ENCODE data around the gene PUS10.

PUS10 gene

GRCh38 chr2:61023670-61024069 is 5.6 kb upstream of the PUS10 start:
- TF ChIP-seq GLIS3 (CRISPR knock-in tag; IDR thresholded peaks at IDR 0.05) (no peak), POU6F1 (CRISPR knock-in tag; IDR thresholded peaks at IDR 0.05; ENCODE audit: borderline replicate concordance, low read depth) (no peak), ZC3H10 (CRISPR knock-in tag; IDR thresholded peaks at IDR 0.05) (no peak), PPARA (CRISPR knock-in tag; IDR thresholded peaks at IDR 0.05; ENCODE audit: borderline replicate concordance) (no peak), ZFP3 (CRISPR knock-in tag; IDR thresholded peaks at IDR 0.05) (no peak), ARNTL (CRISPR knock-in tag; IDR thresholded peaks at IDR 0.05; ENCODE audit: borderline replicate concordance, low read depth) (no peak), ISL1 (CRISPR knock-in tag; IDR thresholded peaks at IDR 0.05) (no peak), TOX (CRISPR knock-in tag; IDR thresholded peaks at IDR 0.05; ENCODE audit: borderline replicate concordance) (no peak), SNAI2 (CRISPR knock-in tag; IDR thresholded peaks at IDR 0.05) (no peak), BACH2 (CRISPR knock-in tag; IDR thresholded peaks at IDR 0.05; ENCODE audit: borderline replicate concordance) (no peak), OSR1 (CRISPR knock-in tag; IDR thresholded peaks at IDR 0.05) (no peak), ZFP30 (CRISPR knock-in tag; IDR thresholded peaks at IDR 0.05) (no peak)
- TF ChIP-seq, protein P1, sequence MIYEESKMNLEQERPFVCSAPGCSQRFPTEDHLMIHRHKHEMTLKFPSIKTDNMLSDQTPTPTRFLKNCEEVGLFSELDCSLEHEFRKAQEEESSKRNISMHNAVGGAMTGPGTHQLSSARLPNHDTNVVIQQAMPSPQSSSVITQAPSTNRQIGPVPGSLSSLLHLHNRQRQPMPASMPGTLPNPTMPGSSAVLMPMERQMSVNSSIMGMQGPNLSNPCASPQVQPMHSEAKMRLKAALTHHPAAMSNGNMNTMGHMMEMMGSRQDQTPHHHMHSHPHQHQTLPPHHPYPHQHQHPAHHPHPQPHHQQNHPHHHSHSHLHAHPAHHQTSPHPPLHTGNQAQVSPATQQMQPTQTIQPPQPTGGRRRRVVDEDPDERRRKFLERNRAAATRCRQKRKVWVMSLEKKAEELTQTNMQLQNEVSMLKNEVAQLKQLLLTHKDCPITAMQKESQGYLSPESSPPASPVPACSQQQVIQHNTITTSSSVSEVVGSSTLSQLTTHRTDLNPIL (CRISPR knock-in tag; IDR thresholded peaks at IDR 0.05; ENCODE audit: low read depth): no peak
- no peak for ATAC-seq

GRCh38 chr2:61021228-61021660 is 3.2 kb upstream of the PUS10 start:
- TF ChIP-seq SNAI2 (CRISPR knock-in tag; IDR thresholded peaks at IDR 0.05): no peak
- no peak for TF ChIP-seq PPARA (CRISPR knock-in tag; IDR thresholded peaks at IDR 0.05; ENCODE audit: borderline replicate concordance)
- TF ChIP-seq, protein P2, sequence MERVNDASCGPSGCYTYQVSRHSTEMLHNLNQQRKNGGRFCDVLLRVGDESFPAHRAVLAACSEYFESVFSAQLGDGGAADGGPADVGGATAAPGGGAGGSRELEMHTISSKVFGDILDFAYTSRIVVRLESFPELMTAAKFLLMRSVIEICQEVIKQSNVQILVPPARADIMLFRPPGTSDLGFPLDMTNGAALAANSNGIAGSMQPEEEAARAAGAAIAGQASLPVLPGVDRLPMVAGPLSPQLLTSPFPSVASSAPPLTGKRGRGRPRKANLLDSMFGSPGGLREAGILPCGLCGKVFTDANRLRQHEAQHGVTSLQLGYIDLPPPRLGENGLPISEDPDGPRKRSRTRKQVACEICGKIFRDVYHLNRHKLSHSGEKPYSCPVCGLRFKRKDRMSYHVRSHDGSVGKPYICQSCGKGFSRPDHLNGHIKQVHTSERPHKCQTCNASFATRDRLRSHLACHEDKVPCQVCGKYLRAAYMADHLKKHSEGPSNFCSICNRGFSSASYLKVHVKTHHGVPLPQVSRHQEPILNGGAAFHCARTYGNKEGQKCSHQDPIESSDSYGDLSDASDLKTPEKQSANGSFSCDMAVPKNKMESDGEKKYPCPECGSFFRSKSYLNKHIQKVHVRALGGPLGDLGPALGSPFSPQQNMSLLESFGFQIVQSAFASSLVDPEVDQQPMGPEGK (CRISPR knock-in tag; IDR thresholded peaks at IDR 0.05; ENCODE audit: borderline replicate concordance): no peak
- TF ChIP-seq TCF4 (CRISPR knock-in tag; IDR thresholded peaks at IDR 0.05; ENCODE audit: borderline replicate concordance): no peak
- no peak for TF ChIP-seq ZFP30 (CRISPR knock-in tag; IDR thresholded peaks at IDR 0.05)
- TF ChIP-seq, protein P3, sequence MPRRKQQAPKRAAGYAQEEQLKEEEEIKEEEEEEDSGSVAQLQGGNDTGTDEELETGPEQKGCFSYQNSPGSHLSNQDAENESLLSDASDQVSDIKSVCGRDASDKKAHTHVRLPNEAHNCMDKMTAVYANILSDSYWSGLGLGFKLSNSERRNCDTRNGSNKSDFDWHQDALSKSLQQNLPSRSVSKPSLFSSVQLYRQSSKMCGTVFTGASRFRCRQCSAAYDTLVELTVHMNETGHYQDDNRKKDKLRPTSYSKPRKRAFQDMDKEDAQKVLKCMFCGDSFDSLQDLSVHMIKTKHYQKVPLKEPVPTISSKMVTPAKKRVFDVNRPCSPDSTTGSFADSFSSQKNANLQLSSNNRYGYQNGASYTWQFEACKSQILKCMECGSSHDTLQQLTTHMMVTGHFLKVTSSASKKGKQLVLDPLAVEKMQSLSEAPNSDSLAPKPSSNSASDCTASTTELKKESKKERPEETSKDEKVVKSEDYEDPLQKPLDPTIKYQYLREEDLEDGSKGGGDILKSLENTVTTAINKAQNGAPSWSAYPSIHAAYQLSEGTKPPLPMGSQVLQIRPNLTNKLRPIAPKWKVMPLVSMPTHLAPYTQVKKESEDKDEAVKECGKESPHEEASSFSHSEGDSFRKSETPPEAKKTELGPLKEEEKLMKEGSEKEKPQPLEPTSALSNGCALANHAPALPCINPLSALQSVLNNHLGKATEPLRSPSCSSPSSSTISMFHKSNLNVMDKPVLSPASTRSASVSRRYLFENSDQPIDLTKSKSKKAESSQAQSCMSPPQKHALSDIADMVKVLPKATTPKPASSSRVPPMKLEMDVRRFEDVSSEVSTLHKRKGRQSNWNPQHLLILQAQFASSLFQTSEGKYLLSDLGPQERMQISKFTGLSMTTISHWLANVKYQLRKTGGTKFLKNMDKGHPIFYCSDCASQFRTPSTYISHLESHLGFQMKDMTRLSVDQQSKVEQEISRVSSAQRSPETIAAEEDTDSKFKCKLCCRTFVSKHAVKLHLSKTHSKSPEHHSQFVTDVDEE (CRISPR knock-in tag; IDR thresholded peaks at IDR 0.05): no peak
- no peak for TF ChIP-seq ZNF565 (CRISPR knock-in tag; conservative IDR thresholded peaks at IDR 0.05; ENCODE audit: low read depth)
- no peak for TF ChIP-seq RARB (CRISPR knock-in tag; IDR thresholded peaks at IDR 0.05)

DNA sequence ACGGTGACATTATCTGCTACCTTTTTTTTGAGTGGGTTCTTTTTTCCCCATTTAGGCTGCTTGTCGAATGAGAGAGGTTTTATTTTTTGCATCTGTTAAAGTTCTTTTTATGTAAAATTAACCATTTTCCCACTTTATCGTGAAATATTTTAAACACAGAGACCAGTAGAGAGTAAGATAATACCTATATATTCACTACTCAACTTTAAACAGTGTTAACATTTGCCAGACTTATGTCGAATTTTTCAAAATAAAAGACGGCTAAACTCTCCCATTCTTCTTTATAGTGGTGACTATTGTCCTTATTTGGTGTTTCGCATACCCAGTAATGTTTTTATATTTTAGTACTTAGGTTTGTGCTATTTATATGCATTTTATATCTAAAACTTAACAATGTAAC is 743 bp upstream of the PUS10 start:
- TF ChIP-seq ARNTL (CRISPR knock-in tag; IDR thresholded peaks at IDR 0.05; ENCODE audit: borderline replicate concordance, low read depth): no peak
- no peak for TF ChIP-seq ZNF70 (CRISPR knock-in tag; IDR thresholded peaks at IDR 0.05)
- TF ChIP-seq CSRNP3 (CRISPR knock-in tag; IDR thresholded peaks at IDR 0.05): no peak
- TF ChIP-seq GLIS3 (CRISPR knock-in tag; IDR thresholded peaks at IDR 0.05): no peak
- no peak for TF ChIP-seq PPARA (CRISPR knock-in tag; IDR thresholded peaks at IDR 0.05; ENCODE audit: borderline replicate concordance)
- no peak for TF ChIP-seq SNAI2 (CRISPR knock-in tag; IDR thresholded peaks at IDR 0.05)
- no peak for ATAC-seq

More at GRCh38 chr2:61021228-61021660, 3.2 kb upstream of the PUS10 start:
- no peak for ATAC-seq
